GM23338 (cell line): ENCODE data around the gene ADA.
"Not testable (repeated sequence)": the region's sequence is repeated elsewhere in the genome, so short reads cannot be mapped to it uniquely, and the experiment has no call there.

ENCODE experiments used
- REST ChIP-seq: IDR thresholded peaks from one replicate; pipeline ENCODE4 v1.6.1; 2018; ENCODE audit warnings: antibody characterized with exemption; ENCODE audit not compliant: unreplicated experiment
- TF ChIP-seq, protein P1 (sequence below), 2 experiments: fragments of 200-600 bp in 1 of 2; sonication (generic) in 1 of 2; conservative IDR thresholded peaks; 2 replicates each; pipeline versions ENCODE4 v1.5.1 to v1.6.1; 2016 to 2017; ENCODE audit warnings: antibody characterized with exemption in 2 of 2, low read depth in 2 of 2, mild to moderate bottlenecking in 2 of 2, moderate library complexity in 1 of 2

GRCh38 chr20:44671541-44671940 lies 20.0 kb upstream of the ADA start:
- TF ChIP-seq, protein P1, sequence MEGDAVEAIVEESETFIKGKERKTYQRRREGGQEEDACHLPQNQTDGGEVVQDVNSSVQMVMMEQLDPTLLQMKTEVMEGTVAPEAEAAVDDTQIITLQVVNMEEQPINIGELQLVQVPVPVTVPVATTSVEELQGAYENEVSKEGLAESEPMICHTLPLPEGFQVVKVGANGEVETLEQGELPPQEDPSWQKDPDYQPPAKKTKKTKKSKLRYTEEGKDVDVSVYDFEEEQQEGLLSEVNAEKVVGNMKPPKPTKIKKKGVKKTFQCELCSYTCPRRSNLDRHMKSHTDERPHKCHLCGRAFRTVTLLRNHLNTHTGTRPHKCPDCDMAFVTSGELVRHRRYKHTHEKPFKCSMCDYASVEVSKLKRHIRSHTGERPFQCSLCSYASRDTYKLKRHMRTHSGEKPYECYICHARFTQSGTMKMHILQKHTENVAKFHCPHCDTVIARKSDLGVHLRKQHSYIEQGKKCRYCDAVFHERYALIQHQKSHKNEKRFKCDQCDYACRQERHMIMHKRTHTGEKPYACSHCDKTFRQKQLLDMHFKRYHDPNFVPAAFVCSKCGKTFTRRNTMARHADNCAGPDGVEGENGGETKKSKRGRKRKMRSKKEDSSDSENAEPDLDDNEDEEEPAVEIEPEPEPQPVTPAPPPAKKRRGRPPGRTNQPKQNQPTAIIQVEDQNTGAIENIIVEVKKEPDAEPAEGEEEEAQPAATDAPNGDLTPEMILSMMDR (conservative IDR thresholded peaks at IDR 0.05; ENCODE audit: low read depth in 2 of 2), result not testable (repeated sequence)
- not testable (repeated sequence) for TF ChIP-seq REST
